ENCODE data around the gene PDXP. TPM values are rescaled to one million over a fixed set of nuclear protein-coding genes. Genes with fewer than 3 reads are reported as not detected.

PDXP gene
- total and polyA plus RNA-seq, 10 donors, result 9.3 to 26.6 (median 12.6) TPM

- WGBS, 5 donors, result 79 to 87% (median 81%) methylated on average over 6 of the region's 6 CpGs
- H3K4me1 ChIP-seq, result peaks cover 27 to 70% (median 46%) of the 10 kb centered on the region in 6 donors
- peaks cover 0 to 3% (median 0%) of the 10 kb centered on the region in 7 donors for H3K27me3 ChIP-seq (replicated peaks in 1 of 7)
- peak overlapping the region in 6 of 8 donors; percentile 91 to 98 (median 96) for H3K27ac ChIP-seq
- H3K4me3 ChIP-seq, result no peak overlapping the region
- no peak for DNase-seq
- no peak for TF ChIP-seq POLR2A (IDR thresholded peaks at IDR 0.05)
- no peak for TF ChIP-seq CTCF (IDR thresholded peaks at IDR 0.05 in 8 of 11, conservative IDR thresholded peaks at IDR 0.05 in 3 of 11)
- no peak for TF ChIP-seq POLR2AphosphoS5 (IDR thresholded peaks at IDR 0.05)
- intact Hi-C loops (cut with DNase I; ENCODE audit: low total_unique reads), result no loop called here
- H3K9me3 ChIP-seq, result no peaks in the 10 kb centered on the region
- peaks cover 0 to 36% (median 21%) of the 10 kb centered on the region in 6 donors for H3K36me3 ChIP-seq
Measured at GRCh38 chr22:37611207-37611606, 47.3 kb upstream of the PDXP start.

GRCh38 chr22:37616201-37617083 is 42.1 kb upstream of the PDXP start:
- Histone ChIP-seq H3K27ac (peak overlapping the region in 5 of 8 donors; percentile 29 to 74 (median 37)), H3K36me3 (peaks cover 0 to 88% (median 64%) of the 10 kb centered on the region in 6 donors), H3K4me1 (peaks cover 1 to 30% (median 11%) of the 10 kb centered on the region in 6 donors), H3K27me3 (replicated peaks in 1 of 7) (no peaks in the 10 kb centered on the region), H3K9me3 (no peaks in the 10 kb centered on the region), H3K4me3 (no peak overlapping the region)
- TF ChIP-seq CTCF (IDR thresholded peaks at IDR 0.05 in 8 of 11, conservative IDR thresholded peaks at IDR 0.05 in 3 of 11), result no peak
- TF ChIP-seq POLR2AphosphoS5 (IDR thresholded peaks at IDR 0.05), result peak in 2 of 3 donors; percentile 19 to 48
- 85 to 93% (median 88%) methylated on average over 15 to 27 of the region's 27 CpGs for WGBS, 5 donors
- DNase-seq, result no peak
- intact Hi-C loops (cut with DNase I; ENCODE audit: low total_unique reads), result no loop called here

DNA sequence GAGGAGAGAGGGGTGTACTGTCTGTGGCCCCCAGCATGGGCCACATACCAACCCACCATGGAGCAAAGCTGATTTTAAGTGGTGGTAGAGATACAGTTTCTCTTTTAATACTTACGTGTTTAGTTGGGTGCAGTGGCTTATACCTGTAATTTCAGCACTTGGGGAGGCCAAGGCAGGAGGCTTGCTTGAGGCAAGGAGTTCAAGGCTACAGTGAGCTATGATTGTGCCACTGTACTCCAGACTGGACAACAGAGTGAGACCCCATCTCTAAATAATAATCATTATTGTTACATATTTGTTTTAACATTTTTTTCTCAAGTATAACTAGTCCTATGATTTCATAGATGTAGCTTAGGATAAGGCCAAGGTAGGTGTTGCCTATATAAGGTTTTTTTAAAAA is 41.1 kb upstream of the PDXP start:
- peaks cover 0 to 35% (median 7%) of the 10 kb centered on the region in 6 donors for H3K4me1 ChIP-seq
- WGBS, 5 donors, result 92 to 100% (median 94%) methylated on average over 1 of the region's 1 CpG
- intact Hi-C loops (cut with DNase I; ENCODE audit: low total_unique reads), result no loop called here
- no peaks in the 10 kb centered on the region for H3K27me3 ChIP-seq (replicated peaks in 1 of 7)
- no peaks in the 10 kb centered on the region for H3K9me3 ChIP-seq
- peaks cover 0 to 98% (median 69%) of the 10 kb centered on the region in 6 donors for H3K36me3 ChIP-seq
- peak overlapping the region in 5 of 8 donors; percentile 25 to 74 (median 48) for H3K27ac ChIP-seq
- TF ChIP-seq POLR2A (IDR thresholded peaks at IDR 0.05), result no peak
- TF ChIP-seq POLR2AphosphoS5 (IDR thresholded peaks at IDR 0.05), result no peak
- no peak for TF ChIP-seq CTCF (IDR thresholded peaks at IDR 0.05 in 8 of 11, conservative IDR thresholded peaks at IDR 0.05 in 3 of 11)
- H3K4me3 ChIP-seq, result no peak overlapping the region
- DNase-seq, result no peak

DNA sequence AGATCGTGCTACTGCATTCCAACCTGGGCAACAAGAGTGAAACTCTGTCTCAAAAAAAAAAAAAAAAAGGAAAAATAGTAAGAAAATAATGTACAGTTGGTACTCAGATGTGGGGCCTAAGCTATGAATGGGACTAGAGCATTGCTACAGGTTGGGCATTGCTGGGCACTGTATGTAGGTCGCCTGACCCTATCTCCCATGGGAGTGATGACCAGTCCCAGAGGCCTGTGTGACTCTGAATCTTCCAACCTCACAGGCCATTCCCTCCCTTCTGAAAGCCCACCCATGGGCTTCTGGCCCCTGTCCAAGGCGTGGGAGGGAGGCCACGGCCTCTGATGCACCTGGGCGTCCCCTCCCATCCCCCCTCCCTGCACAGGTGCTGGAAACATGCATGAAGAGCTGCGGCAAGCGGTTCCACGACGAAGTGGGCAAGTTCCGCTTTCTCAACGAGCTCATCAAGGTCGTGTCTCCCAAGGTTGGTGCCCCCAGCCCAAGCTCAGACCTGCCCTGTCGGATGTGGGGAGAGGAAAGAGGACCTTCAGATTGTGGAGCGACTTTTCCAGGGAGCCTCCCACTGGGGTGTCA is 40.4 kb upstream of the PDXP start:
- no peaks in the 10 kb centered on the region for H3K27me3 ChIP-seq (replicated peaks in 1 of 7)
- intact Hi-C loops (cut with DNase I; ENCODE audit: low total_unique reads), result no loop called here
- H3K27ac ChIP-seq, result peak overlapping the region in 7 of 8 donors; percentile 15 to 74 (median 48)
- H3K9me3 ChIP-seq, result no peaks in the 10 kb centered on the region
- peaks cover 0 to 100% (median 71%) of the 10 kb centered on the region in 6 donors for H3K36me3 ChIP-seq
- H3K4me3 ChIP-seq, result no peak overlapping the region
- peaks cover 1 to 37% (median 6%) of the 10 kb centered on the region in 6 donors for H3K4me1 ChIP-seq
- 76 to 90% (median 81%) methylated on average over 14 of the region's 14 CpGs for whole genome bisulfite sequencing, 5 donors
- no peak for TF ChIP-seq CTCF (IDR thresholded peaks at IDR 0.05 in 8 of 11, conservative IDR thresholded peaks at IDR 0.05 in 3 of 11)
- peak; percentile 43 to 64 (median 44) for TF ChIP-seq POLR2AphosphoS5 (IDR thresholded peaks at IDR 0.05)
- no peak for TF ChIP-seq POLR2A (IDR thresholded peaks at IDR 0.05)
- DNase-seq, result peak; percentile 83
